T-helper 1 cell treated with Interleukin-12 subunit alpha and Interleukin-12 subunit beta and Interleukin-4 antibody, amounts not matched to agents 30 μg/mL and 1 μg/mL, for 36 hours (primary cell): ENCODE results near the gene DYRK1B.
A peak's percentile ranks its signal among the peaks of the same experiment; 100 is the strongest.

ENCODE experiments used
- H3K27ac Mint-ChIP-seq: one replicate; pipeline ENCODE4 v1.8.0; 2021; ENCODE audit warnings: mild to moderate bottlenecking, mixed read lengths
- H3K27me3 Mint-ChIP-seq: one replicate; pipeline ENCODE4 v1.8.0; 2021; ENCODE audit warnings: low read depth, mixed read lengths
- H3K36me3 Mint-ChIP-seq: one replicate; pipeline ENCODE4 v1.8.0; 2021; ENCODE audit warnings: low read depth, mixed read lengths
- H3K4me1 Mint-ChIP-seq: one replicate; pipeline ENCODE4 v1.8.0; 2021; ENCODE audit warnings: low read depth, mixed read lengths
- H3K4me3 Mint-ChIP-seq: one replicate; pipeline ENCODE4 v1.8.0; 2021; ENCODE audit warnings: mild to moderate bottlenecking, moderate library complexity, mixed read lengths
- H3K9me3 Mint-ChIP-seq: one replicate; pipeline ENCODE4 v1.8.0; 2021; ENCODE audit warnings: mixed read lengths

The DYRK1B gene

DNA sequence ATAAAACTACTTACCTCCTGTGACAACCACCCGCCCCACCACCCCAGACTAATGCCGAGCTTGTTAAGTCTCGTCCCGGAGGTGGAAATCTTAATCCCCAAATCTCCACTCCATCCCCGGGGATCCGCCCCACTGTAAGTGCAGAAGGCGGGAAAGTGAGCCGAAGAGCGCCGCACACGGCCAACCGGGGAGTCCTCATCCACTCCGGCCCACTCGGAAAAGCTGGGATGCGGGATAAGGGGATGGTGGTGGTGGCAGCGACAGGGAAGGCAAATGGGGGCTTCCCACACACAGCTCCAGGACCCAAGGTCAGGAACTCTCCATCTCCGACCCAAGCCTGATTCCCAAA, 11.6 kb upstream of the DYRK1B start:
- peaks cover 1% of the 10 kb centered on the region for H3K36me3 Mint-ChIP-seq

DNA sequence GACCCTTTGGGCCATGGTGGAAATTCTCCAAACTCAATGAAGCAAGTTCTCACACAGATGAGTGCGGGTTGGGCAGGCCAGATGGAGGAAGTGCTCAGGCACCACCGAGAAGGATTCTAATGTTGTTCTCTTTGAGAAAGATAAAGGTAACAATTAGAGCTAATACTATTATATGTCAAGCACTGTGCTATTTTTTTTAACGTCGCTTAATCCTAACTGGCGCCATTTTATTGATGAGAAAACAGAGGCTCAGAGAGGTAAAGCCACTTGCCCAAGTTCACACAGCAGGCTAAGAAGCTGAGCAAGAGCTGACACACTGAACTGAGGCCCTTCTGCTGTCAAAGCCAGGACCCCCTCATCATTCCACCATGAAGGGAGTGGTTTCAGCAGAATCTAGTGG, 11.2 kb upstream of the DYRK1B start:
- peaks cover 41% of the 10 kb centered on the region for H3K4me1 Mint-ChIP-seq
- peak overlapping the region; percentile 95 for H3K27ac Mint-ChIP-seq
- peaks cover 3% of the 10 kb centered on the region for H3K36me3 Mint-ChIP-seq
- H3K9me3 Mint-ChIP-seq: no peaks in the 10 kb centered on the region
- peak overlapping the region; percentile 90 for H3K4me3 Mint-ChIP-seq
- H3K27me3 Mint-ChIP-seq: no peaks in the 10 kb centered on the region

More for the DNA sequence above, 11.6 kb upstream of the DYRK1B start:
- peak overlapping the region; percentile 95 for H3K27ac Mint-ChIP-seq
- H3K4me3 Mint-ChIP-seq: peak overlapping the region; percentile 90
- no peaks in the 10 kb centered on the region for H3K27me3 Mint-ChIP-seq
- no peaks in the 10 kb centered on the region for H3K9me3 Mint-ChIP-seq
- H3K4me1 Mint-ChIP-seq: peaks cover 41% of the 10 kb centered on the region

DNA sequence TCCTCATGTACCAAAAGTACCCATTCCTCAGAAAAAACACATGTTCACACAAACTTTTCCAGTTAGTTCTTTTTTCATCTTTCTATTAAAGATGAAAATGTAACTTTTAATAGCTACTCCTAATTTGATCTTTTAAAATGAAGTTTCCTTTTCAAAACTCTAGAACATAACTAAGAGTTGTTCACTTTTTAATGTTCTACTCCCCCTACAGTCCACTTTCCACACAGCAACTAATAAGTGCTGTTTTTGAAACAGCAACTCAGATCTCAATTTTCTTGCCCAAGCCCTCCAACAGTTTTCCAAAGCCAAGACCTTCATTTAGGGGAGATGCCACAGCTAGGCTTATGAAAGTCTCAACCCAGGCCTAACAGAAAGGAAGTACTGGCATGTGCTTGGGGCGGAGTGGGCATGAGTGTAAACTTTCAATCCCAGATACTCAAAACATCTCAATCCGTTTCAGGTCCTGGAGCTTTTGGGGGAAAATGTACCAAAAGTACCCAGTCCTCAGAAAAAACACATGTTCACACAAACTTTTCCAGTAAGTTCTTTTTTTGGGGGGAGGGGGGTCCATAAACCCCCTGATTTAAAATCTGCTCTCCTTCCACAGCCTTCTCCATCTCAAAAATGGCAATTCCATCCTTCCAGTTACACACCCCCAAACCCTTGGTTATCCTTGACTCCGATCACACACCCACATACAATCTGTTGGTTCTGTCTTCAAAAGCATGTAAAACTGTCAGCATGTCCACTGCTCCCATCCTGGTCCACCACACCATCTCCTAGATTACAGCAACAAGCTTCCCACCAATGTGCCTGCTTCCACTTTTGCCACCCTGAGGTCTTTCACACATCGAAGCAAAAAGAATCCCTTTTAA, 10.2 kb upstream of the DYRK1B start:
- Mint-ChIP-seq H3K4me3 (peak overlapping the region; percentile 90), H3K36me3 (peaks cover 7% of the 10 kb centered on the region), H3K27me3 (no peaks in the 10 kb centered on the region), H3K4me1 (peaks cover 45% of the 10 kb centered on the region), H3K27ac (peak overlapping the region; percentile 95), H3K9me3 (no peaks in the 10 kb centered on the region)

DNA sequence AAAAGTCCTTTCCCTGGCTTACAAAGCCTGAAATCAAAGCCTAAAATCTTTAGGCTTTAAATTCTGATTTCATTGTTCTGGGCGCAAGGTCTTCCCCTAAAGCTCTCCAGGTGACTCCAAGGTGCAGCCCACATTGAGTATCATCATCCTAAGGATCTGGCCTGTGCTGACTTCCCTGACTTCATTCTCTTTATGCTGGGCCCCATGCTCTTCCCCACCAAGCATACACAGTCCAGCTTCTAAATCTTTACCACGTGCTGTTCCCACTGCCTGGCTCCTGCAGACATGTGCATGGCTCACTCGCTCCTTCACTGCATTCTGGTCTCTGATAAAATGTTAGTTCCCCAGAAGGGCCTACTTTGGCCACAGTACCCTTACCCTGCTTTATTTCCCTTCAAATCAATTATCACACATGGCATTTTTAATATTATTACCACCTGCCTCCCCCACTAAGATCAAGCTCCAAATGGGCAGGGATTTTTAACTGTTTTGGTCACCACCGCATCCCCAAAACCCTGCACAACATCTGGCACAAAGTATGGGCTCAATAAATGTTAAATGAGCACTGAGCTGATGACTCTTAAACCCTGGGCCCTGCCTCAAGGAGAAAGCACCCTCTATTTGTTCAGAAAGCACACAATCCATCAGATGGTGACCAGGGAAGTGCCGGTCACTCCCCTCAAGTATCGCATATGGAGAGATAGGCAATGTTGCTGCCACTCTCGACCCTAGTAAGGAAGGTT, 8.9 kb upstream of the DYRK1B start:
- Mint-ChIP-seq H3K9me3 (no peaks in the 10 kb centered on the region), H3K27ac (peak overlapping the region; percentile 65), H3K27me3 (no peaks in the 10 kb centered on the region), H3K4me3 (peak overlapping the region; percentile 12), H3K36me3 (peaks cover 13% of the 10 kb centered on the region), H3K4me1 (peaks cover 46% of the 10 kb centered on the region)

DNA sequence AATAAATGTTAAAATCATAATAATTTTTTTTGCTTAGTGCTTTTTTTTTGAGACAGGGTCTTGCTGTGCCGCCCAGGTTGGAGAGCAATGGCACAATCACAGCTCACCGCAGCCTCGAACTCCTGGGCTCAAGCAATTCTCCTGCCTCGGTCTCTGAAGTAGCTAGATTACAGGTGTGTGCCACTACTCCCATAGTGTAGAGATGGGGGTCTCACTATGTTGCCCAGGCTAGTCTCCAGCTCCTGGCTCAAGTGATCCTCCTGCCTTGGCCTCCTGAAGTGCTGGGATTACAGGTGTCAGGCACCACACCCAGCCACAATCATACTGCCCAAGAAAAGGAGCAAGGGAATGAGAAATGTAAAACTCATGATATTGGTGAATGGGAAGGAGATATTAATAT, 7.1 kb upstream of the DYRK1B start:
- no peak overlapping the region for H3K4me3 Mint-ChIP-seq
- H3K27me3 Mint-ChIP-seq: no peaks in the 10 kb centered on the region
- H3K36me3 Mint-ChIP-seq: peaks cover 27% of the 10 kb centered on the region
- H3K9me3 Mint-ChIP-seq: no peaks in the 10 kb centered on the region
- no peak overlapping the region for H3K27ac Mint-ChIP-seq
- peaks cover 37% of the 10 kb centered on the region for H3K4me1 Mint-ChIP-seq

DNA sequence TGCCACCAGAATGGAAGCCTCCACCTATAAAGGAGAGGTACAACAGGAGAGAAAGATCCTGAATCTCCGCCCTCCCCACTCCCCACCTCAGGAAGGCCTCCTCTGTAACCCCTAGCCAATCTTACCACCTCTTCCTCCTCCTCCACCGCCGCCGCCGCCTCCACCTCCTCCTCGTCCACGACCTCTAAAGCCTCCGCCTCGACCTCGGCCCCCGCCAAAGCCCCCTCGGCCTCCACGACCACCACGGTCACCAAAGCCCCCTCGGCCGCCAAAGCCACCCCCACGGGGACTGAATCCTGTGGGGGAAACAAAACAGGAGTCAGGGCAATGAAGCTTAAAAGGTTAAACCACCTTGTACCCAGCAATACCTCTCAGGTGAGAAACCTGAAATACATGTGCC, 6.5 kb upstream of the DYRK1B start:
- Mint-ChIP-seq H3K27me3 (no peaks in the 10 kb centered on the region), H3K27ac (no peak overlapping the region), H3K36me3 (peaks cover 27% of the 10 kb centered on the region), H3K9me3 (no peaks in the 10 kb centered on the region), H3K4me3 (no peak overlapping the region), H3K4me1 (peaks cover 37% of the 10 kb centered on the region)

DNA sequence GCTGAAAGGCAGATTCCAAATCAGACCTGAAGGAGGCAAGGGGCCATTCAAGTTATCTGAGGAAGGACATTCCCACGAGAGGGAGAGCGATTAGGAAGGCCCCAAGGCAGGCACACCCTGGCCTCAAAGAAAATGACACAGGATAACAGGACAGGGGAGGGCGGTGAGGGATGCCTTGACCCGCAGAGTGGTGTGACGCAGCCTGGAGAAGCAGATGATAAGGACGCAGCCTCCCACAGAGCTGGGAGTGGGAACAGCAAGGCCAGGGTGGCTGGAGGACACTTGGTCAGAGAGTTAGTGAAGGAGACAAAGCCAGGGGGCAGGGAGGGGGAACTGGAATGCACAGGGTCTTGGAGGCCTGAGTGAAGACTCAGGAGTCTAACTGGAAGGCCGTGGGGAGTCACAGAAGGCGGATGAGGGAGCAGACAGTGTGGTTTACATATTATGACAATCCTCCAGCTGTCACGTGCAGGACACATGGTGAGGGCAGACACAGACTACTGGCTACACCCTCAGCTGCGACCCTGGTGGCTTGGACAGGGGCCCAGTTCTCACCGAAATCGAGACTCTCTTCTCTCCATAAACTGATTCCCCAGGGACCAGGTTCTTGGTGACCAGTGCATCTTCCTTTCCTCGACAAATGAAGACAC, 5.8 kb upstream of the DYRK1B start:
- H3K27ac Mint-ChIP-seq: no peak overlapping the region
- peaks cover 32% of the 10 kb centered on the region for H3K4me1 Mint-ChIP-seq
- H3K36me3 Mint-ChIP-seq: peaks cover 27% of the 10 kb centered on the region
- H3K9me3 Mint-ChIP-seq: no peaks in the 10 kb centered on the region
- H3K4me3 Mint-ChIP-seq: no peak overlapping the region
- H3K27me3 Mint-ChIP-seq: no peaks in the 10 kb centered on the region

DNA sequence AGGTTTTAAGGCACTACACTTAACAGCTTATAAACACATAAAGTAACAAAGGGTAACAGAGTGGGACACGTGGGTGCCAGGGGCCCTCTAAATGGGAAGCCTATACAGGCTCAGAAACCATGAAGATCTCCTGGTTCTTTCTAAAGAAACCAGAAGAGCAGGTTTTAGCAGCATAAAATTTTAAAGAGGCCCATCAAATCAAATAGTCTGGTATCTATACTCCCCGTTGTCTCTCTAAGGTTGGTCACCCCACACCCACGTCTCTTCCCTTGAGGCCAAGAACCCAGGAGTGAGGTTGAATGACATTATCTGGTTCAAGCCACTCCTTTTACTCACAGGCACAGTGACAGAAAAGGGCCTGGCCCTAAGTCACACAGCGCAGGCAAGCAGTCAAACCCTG, 4.6 kb upstream of the DYRK1B start:
- no peak overlapping the region for H3K4me3 Mint-ChIP-seq
- no peaks in the 10 kb centered on the region for H3K27me3 Mint-ChIP-seq
- H3K27ac Mint-ChIP-seq: no peak overlapping the region
- H3K9me3 Mint-ChIP-seq: no peaks in the 10 kb centered on the region
- H3K36me3 Mint-ChIP-seq: peaks cover 31% of the 10 kb centered on the region
- H3K4me1 Mint-ChIP-seq: peaks cover 29% of the 10 kb centered on the region

DNA sequence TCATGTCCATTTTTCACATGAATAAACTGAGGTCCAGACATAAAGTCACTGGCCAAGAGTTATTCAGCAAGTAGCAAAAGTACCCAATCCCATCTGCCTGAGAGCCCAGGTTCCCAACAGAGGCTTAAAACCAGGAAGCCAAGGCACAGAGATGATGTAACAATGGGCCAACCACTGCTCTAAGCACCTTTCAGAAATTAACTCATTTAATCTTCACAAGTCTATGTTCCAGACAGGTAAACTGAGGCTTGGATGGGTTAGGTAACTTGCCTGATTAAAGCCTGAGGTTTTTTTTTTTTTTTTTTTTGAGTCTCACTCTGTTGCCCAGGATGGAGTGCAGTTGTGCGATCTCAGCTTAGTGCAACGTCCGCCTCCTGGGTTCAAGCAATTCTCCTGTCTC, 4.0 kb upstream of the DYRK1B start:
- Mint-ChIP-seq H3K4me3 (no peak overlapping the region), H3K4me1 (peaks cover 27% of the 10 kb centered on the region), H3K36me3 (peaks cover 31% of the 10 kb centered on the region), H3K27me3 (no peaks in the 10 kb centered on the region), H3K9me3 (no peaks in the 10 kb centered on the region), H3K27ac (no peak overlapping the region)

DNA sequence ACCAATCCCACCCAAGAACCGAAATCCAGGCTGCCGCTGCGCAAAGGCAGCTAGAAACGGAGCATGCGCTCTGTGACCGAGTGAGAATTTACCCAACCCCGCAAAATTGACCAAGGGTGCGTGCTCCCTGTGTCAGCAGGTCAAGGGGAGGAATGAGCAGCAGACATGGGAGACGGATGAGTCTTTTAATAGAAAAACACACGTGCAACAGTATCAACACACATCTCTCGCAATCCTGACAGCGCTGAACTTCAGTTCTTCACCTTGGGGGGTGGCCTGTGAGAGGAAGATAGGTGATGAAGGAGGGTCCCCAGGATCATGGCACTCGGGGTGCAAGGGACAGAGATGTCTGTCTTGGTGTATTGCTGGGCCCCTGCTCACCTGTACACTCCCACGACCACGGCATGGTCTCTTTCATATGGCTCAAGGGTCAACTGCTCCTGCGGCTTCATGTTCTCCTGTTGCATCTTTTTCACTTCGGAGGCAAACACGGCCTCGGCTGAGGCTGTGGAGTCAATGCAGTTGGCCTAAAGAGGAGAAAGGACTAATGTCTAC, 402 bp upstream of the DYRK1B start:
- no peaks in the 10 kb centered on the region for H3K27me3 Mint-ChIP-seq
- H3K4me3 Mint-ChIP-seq: peak overlapping the region; percentile 77
- peak overlapping the region; percentile 81 for H3K27ac Mint-ChIP-seq
- H3K9me3 Mint-ChIP-seq: no peaks in the 10 kb centered on the region
- peaks cover 23% of the 10 kb centered on the region for H3K4me1 Mint-ChIP-seq
- H3K36me3 Mint-ChIP-seq: peaks cover 38% of the 10 kb centered on the region

DNA sequence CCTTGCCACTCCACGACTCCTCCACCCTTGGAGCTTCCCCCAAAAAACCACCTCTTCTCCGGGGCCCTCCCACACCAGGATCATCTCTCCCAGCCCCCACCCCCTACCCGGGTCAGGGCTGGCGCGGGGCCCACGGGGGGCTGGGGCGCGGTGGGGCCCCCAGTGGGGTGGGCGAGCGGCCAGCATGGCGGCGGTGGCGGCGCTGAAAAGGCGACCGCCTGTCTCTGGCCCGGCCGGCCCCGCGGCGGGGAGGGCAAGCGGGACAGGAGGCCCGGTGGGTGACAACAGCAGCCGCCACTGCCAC, 850 bp downstream of the DYRK1B start:
- H3K4me3 Mint-ChIP-seq: peak overlapping the region; percentile 73
- H3K27ac Mint-ChIP-seq: peak overlapping the region; percentile 72
- peaks cover 28% of the 10 kb centered on the region for H3K4me1 Mint-ChIP-seq
- no peaks in the 10 kb centered on the region for H3K9me3 Mint-ChIP-seq
- H3K27me3 Mint-ChIP-seq: no peaks in the 10 kb centered on the region
- H3K36me3 Mint-ChIP-seq: peaks cover 39% of the 10 kb centered on the region

DNA sequence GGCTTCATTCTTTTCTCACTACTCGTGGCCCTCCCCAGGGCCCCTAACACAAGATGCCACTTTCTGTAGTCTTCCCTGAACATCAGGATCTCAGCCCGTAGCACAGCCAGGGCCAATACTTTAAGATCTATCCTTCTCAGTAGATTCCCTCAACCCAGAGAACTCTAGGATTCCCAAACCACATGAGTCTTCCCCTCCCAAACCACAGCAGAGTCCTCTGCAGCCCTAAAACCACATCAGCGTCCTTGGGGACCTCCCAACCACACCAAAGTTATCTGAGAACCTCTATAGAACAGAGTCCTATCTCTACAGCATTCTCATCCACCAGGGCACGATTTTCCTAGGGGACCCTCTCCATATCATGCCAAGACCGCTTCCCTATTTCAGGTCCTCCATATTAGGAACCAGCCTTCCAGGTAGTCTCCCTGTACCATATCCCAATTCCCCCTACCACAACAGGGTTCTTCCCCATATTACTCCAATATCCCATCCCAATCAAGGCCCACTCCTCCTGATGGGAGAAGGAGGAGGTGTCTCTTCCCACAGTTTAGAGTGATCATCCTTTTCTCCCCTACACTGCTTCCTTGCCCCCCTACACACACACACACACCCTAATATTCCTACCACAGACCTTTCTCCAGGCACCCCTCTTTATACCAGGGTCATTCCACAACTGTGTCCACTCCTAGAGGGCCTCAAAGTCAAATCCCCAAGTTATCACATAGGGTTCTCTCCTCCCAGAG, 1.4 kb downstream of the DYRK1B start:
- H3K27me3 Mint-ChIP-seq: no peaks in the 10 kb centered on the region
- peak overlapping the region; percentile 72 for H3K27ac Mint-ChIP-seq
- H3K36me3 Mint-ChIP-seq: peaks cover 35% of the 10 kb centered on the region
- H3K4me1 Mint-ChIP-seq: peaks cover 28% of the 10 kb centered on the region
- H3K4me3 Mint-ChIP-seq: peak overlapping the region; percentile 73
- H3K9me3 Mint-ChIP-seq: no peaks in the 10 kb centered on the region

DNA sequence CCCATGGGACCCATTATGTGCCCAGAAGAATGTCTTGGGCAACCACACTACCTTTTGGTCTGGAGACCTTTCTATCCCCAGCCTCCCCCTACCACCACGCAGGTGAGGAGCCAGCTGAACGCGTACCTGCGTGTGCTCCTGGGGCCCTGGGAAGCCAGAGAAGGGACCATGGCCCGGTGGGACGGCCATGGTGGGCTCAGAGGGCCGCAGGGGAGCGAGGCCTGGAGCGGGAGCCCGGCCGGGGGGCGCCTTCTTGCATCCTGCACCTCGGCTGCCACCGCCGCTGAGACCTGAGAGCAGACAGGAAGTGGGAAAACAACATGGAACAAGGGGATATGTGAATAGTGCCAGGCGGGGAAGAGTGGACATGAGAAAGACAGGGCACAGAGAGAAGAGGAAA, 2.3 kb downstream of the DYRK1B start:
- Mint-ChIP-seq H3K9me3 (no peaks in the 10 kb centered on the region), H3K27ac (peak overlapping the region; percentile 72), H3K27me3 (no peaks in the 10 kb centered on the region), H3K4me3 (peak overlapping the region; percentile 73), H3K36me3 (peaks cover 28% of the 10 kb centered on the region), H3K4me1 (peaks cover 28% of the 10 kb centered on the region)

DNA sequence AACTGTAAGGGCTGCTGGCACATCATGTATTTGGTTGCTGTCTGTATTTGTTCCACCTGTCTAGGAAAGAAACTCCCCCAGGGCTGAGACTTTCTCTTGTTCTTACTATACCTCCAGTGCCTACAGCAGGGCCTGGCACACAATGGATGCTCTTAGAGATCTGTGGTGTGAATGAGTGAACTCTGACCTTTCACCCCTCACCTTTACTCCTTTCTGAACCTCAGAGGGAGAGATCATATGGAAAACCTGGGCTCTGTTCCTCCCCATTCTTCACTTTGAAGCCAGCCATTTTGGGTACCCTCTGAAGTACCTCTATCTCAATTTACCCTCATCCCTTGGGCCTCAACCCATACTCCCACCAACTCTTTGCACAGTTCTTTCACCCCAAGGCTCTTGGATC, 3.1 kb downstream of the DYRK1B start:
- Mint-ChIP-seq H3K4me1 (peaks cover 28% of the 10 kb centered on the region), H3K4me3 (no peak overlapping the region), H3K27me3 (no peaks in the 10 kb centered on the region), H3K36me3 (peaks cover 22% of the 10 kb centered on the region), H3K9me3 (no peaks in the 10 kb centered on the region), H3K27ac (no peak overlapping the region)
